Measurements from ENCODE around the gene TTC7B. TPM values are rescaled to one million over a fixed set of nuclear protein-coding genes. Genes with fewer than 3 reads are reported as not detected.

The TTC7B gene
- total RNA-seq, 1 experiment from 2014 or later, result 70.6 TPM

- no peaks in the 10 kb centered on the region for H3K36me3 ChIP-seq (ENCODE audit: control insufficient read depth in 1 of 2, insufficient read depth in 2 of 2, low read length in 2 of 2)
- no peaks in the 10 kb centered on the region for H3K9me3 ChIP-seq (ENCODE audit: control insufficient read depth in 1 of 2, insufficient read depth in 1 of 2, low read depth in 1 of 2, low read length in 2 of 2)
- TF ChIP-seq RAD21 (IDR thresholded peaks at IDR 0.05; ENCODE audit: low read depth), result no peak
- TF ChIP-seq YY1 (IDR thresholded peaks at IDR 0.05; ENCODE audit: extremely low read depth, insufficient replicate concordance, low read depth, low read length), result no peak
- TF ChIP-seq SIN3A (IDR thresholded peaks at IDR 0.05; ENCODE audit: low read depth), result no peak
- TF ChIP-seq JUND (IDR thresholded peaks at IDR 0.05), result no peak
- no peak for TF ChIP-seq ELF1 (IDR thresholded peaks at IDR 0.05; ENCODE audit: borderline replicate concordance, low read depth)
- no peak for TF ChIP-seq REST (IDR thresholded peaks at IDR 0.05; ENCODE audit: low read depth)
- no peak for TF ChIP-seq FOSL1 (IDR thresholded peaks at IDR 0.05; ENCODE audit: low read depth)
- TF ChIP-seq POLR2AphosphoS5 (IDR thresholded peaks at IDR 0.05; ENCODE audit: low read depth, low read length), result no peak
- TF ChIP-seq, protein P1, sequence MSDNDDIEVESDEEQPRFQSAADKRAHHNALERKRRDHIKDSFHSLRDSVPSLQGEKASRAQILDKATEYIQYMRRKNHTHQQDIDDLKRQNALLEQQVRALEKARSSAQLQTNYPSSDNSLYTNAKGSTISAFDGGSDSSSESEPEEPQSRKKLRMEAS (IDR thresholded peaks at IDR 0.05), result no peak
- H2AFZ ChIP-seq (ENCODE audit: low read depth, low read length, poor library complexity, severe bottlenecking), result no peak overlapping the region
- H4K20me1 ChIP-seq (ENCODE audit: insufficient read depth), result no peaks in the 10 kb centered on the region
- no peaks in the 10 kb centered on the region for H3K27me3 ChIP-seq (ENCODE audit: insufficient read depth, low read length)
- RAD21 ChIA-PET (ENCODE audit: low non-redundant PET in 1 of 2, low total read pairs in 2 of 2, uncharacterized antibody in 2 of 2, unreplicated experiment in 2 of 2), result no interaction called here
- BruUV-seq (replicated peaks), result no TSS peak
- H3K27ac ChIP-seq (ENCODE audit: low read depth, low read length), result no peak overlapping the region
- CTCF ChIA-PET, result no interaction called here
- H3K4me3 ChIP-seq (replicated peaks in 1 of 2; ENCODE audit: low read depth in 1 of 2, low read length in 2 of 2), result no peak overlapping the region
- H3K9ac ChIP-seq (ENCODE audit: low read length), result no peak overlapping the region
- no peaks in the 10 kb centered on the region for H3K79me2 ChIP-seq (ENCODE audit: insufficient read depth, low read length)
- H3K4me2 ChIP-seq (ENCODE audit: low read length), result no peak overlapping the region
- DNase-seq (ENCODE audit: low read depth, low spot score) (no peak), ATAC-seq (no peak)
- no peaks in the 10 kb centered on the region for H3K4me1 ChIP-seq (ENCODE audit: control insufficient read depth in 1 of 2, insufficient read depth in 2 of 2, low read length in 2 of 2)
- POLR2A ChIA-PET, result no interaction called here
- H3K9me2 ChIP-seq (ENCODE audit: insufficient read depth), result no peaks in the 10 kb centered on the region
- intact Hi-C loops (cut with micrococcal nuclease), result no loop called here
Observed at GRCh38 chr14:90566481-90566880, 249.7 kb downstream of the TTC7B start.
